ENCODE results near the gene SNX7. TPM values are rescaled to one million over a fixed set of nuclear protein-coding genes. Genes with fewer than 3 reads are reported as not detected.

SNX7 gene
- total RNA-seq, 4 donors from 2014 or later: 3.4 to 14.6 (median 13.0) TPM

GRCh38 chr1:98653123-98653522 is 8.4 kb upstream of the SNX7 start:
- Histone ChIP-seq H3K36me3 (no peaks in the 10 kb centered on the region), H3K27ac (no peak overlapping the region), H3K4me3 (no peak overlapping the region), H3K4me1 (no peaks in the 10 kb centered on the region), H3K27me3 (no peaks in the 10 kb centered on the region), H3K9me3 (no peaks in the 10 kb centered on the region)
- no peak for TF ChIP-seq POLR2A (IDR thresholded peaks at IDR 0.05)
- TF ChIP-seq CTCF (IDR thresholded peaks at IDR 0.05): no peak
- WGBS: 97% methylated on average over 2 of the region's 2 CpGs
- no peak for DNase-seq (ENCODE audit: low spot score in 2 of 2)

- no peak for TF ChIP-seq CTCF (IDR thresholded peaks at IDR 0.05)
- TF ChIP-seq EP300 (IDR thresholded peaks at IDR 0.05): no peak
- no peak for TF ChIP-seq POLR2AphosphoS5 (IDR thresholded peaks at IDR 0.05)
- TF ChIP-seq POLR2A (IDR thresholded peaks at IDR 0.05): no peak
- no peak overlapping the region for H3K4me3 ChIP-seq
- no peak overlapping the region for H3K27ac ChIP-seq
- no peaks in the 10 kb centered on the region for H3K27me3 ChIP-seq
- no peaks in the 10 kb centered on the region for H3K9me3 ChIP-seq
- no peaks in the 10 kb centered on the region for H3K36me3 ChIP-seq
- no peak for DNase-seq (ENCODE audit: low spot score in 2 of 2)
- H3K4me1 ChIP-seq: peaks cover 29% of the 10 kb centered on the region
These were observed 1.6 kb upstream of the SNX7 start for GRCh38 chr1:98659879-98660278.

GRCh38 chr1:98660940-98661543 is 479 bp upstream of the SNX7 start:
- no peaks in the 10 kb centered on the region for H3K27me3 ChIP-seq
- H3K27ac ChIP-seq: peak overlapping the region; percentile 89
- no peaks in the 10 kb centered on the region for H3K9me3 ChIP-seq
- DNase-seq (ENCODE audit: low spot score in 2 of 2): no peak
- no peaks in the 10 kb centered on the region for H3K36me3 ChIP-seq
- H3K4me1 ChIP-seq: peaks cover 29% of the 10 kb centered on the region
- peak overlapping the region; percentile 78 for H3K4me3 ChIP-seq
- no peak for TF ChIP-seq POLR2AphosphoS5 (IDR thresholded peaks at IDR 0.05)
- no peak for TF ChIP-seq EP300 (IDR thresholded peaks at IDR 0.05)
- TF ChIP-seq POLR2A (IDR thresholded peaks at IDR 0.05): no peak
- WGBS: 3% methylated on average over 19 of the region's 25 CpGs

GRCh38 chr1:98662356-98662670 is 792 bp downstream of the SNX7 start:
- peak overlapping the region; percentile 78 for H3K4me3 ChIP-seq
- TF ChIP-seq POLR2A (IDR thresholded peaks at IDR 0.05): no peak
- no peak for TF ChIP-seq EP300 (IDR thresholded peaks at IDR 0.05)
- no peak for TF ChIP-seq POLR2AphosphoS5 (IDR thresholded peaks at IDR 0.05)
- no peak for TF ChIP-seq CTCF (IDR thresholded peaks at IDR 0.05)
- 0% methylated on average over 6 of the region's 6 CpGs for WGBS
- no peak for DNase-seq (ENCODE audit: low spot score in 2 of 2)
- H3K27ac ChIP-seq: peak overlapping the region; percentile 89
- no peaks in the 10 kb centered on the region for H3K36me3 ChIP-seq
- peaks cover 29% of the 10 kb centered on the region for H3K4me1 ChIP-seq
- no peaks in the 10 kb centered on the region for H3K27me3 ChIP-seq
- no peaks in the 10 kb centered on the region for H3K9me3 ChIP-seq

- DNase-seq (ENCODE audit: low spot score in 2 of 2): no peak
- 42% methylated on average over 2 of the region's 2 CpGs for whole genome bisulfite sequencing
- H3K27me3 ChIP-seq: no peaks in the 10 kb centered on the region
- H3K27ac ChIP-seq: peak overlapping the region; percentile 67
- H3K4me1 ChIP-seq: peaks cover 12% of the 10 kb centered on the region
- no peak for TF ChIP-seq CTCF (IDR thresholded peaks at IDR 0.05)
- TF ChIP-seq POLR2A (IDR thresholded peaks at IDR 0.05): no peak
- no peak for TF ChIP-seq EP300 (IDR thresholded peaks at IDR 0.05)
- TF ChIP-seq POLR2AphosphoS5 (IDR thresholded peaks at IDR 0.05): no peak
- H3K4me3 ChIP-seq: no peak overlapping the region
- no peaks in the 10 kb centered on the region for H3K9me3 ChIP-seq
- H3K36me3 ChIP-seq: no peaks in the 10 kb centered on the region
These were observed 7.2 kb downstream of the SNX7 start for GRCh38 chr1:98668733-98669132.
